Measurements from ENCODE around the gene IL1RAPL2.
"Not testable (repeated sequence)": the region's sequence is repeated elsewhere in the genome, so short reads cannot be mapped to it uniquely, and the experiment has no call there.

The IL1RAPL2 gene

DNA sequence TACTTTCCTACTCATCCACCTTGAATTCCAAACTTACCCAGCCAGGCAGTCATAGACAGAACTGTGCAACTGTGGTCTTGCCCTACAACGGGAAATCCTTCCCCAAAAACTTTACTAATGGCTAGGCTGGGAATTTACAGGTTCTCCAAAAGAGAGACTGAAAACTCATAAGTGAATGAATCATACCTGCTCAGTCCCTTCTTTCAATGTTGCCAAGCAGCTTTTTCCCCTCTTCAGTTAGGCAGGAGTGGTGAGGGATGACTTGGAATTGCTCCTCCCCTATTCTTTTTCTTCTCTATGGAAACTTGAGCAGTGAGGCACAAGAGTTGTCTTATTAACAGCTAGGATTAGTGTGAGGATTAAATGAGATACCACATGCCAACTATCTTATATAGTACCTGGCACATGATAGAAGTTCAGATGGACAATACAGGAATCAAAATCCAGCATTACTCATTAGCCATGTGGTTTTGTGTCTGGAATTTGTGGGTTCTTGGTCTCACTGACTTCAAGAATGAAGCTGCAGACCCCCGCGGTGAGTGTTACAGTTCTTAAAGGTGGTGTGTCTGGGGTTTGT lies 548.6 kb downstream of the IL1RAPL2 start:
- H3K36me3 ChIP-seq (ENCODE audit: insufficient read depth, low read length), result no peaks in the 10 kb centered on the region
- no peaks in the 10 kb centered on the region for H3K9me3 ChIP-seq (ENCODE audit: low read depth, low read length)
- no peak overlapping the region for H3K27ac ChIP-seq
- DNase-seq (ENCODE audit: low read depth, low spot score), result no peak
- H3K9ac ChIP-seq (ENCODE audit: insufficient read length), result no peak overlapping the region
- H3K4me3 ChIP-seq, result no peak overlapping the region
- TF ChIP-seq EZH2 (IDR thresholded peaks at IDR 0.05) (no peak), FOXP2 (optimal IDR thresholded peaks at IDR 0.05; ENCODE audit: control extremely low read depth, extremely low read length, insufficient read depth) (no peak), POLR2AphosphoS5 (IDR thresholded peaks at IDR 0.05; ENCODE audit: borderline replicate concordance, low read depth, low read length) (no peak)

DNA sequence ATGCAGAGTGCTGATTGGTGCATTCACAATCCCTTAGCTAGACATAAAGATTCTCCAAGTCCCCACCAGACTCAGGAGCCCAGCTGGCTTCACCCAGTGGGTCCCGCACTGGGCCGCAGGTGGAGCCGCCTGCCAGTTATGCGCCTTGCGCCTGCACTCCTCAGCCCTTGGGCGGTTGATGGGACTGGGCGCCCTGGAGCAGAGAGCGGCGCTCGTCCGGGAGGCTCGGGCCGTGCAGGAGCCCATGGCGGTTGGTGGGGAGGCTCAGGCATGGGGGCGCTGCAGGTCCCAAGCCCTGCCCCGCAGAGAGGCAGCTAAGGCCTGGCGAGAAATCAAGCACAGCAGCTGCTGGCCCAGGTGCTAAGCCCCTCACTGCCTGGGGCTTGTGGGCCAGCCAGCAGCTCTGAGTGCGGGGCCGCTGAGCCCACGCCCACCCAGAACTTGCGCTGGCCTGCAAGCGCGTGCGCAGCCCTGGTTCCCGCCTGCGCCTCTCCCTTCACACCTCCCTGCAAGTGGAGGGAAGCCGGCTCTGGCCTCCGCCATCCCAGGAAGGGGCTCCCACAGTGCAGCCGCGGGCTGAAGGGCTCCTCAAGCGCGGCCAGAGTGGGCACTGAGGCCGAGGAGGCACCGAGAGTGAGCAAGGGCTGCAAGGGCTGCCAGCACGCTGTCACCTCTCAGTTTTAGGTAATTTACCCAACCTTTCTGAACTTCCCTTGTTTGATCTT lies 549.8 kb downstream of the IL1RAPL2 start:
- not testable (repeated sequence) for H3K36me3 ChIP-seq (ENCODE audit: insufficient read depth, low read length); H3K4me3 ChIP-seq; H3K9me3 ChIP-seq (ENCODE audit: low read depth, low read length); DNase-seq (ENCODE audit: low read depth, low spot score); H3K27ac ChIP-seq; H3K9ac ChIP-seq (ENCODE audit: insufficient read length)

- DNase-seq (ENCODE audit: low read depth, low spot score), result no peak
- H3K27ac ChIP-seq, result no peak overlapping the region
- H3K9me3 ChIP-seq (ENCODE audit: low read depth, low read length), result no peaks in the 10 kb centered on the region
- TF ChIP-seq FOXP2 (optimal IDR thresholded peaks at IDR 0.05; ENCODE audit: control extremely low read depth, extremely low read length, insufficient read depth) (no peak), POLR2AphosphoS5 (IDR thresholded peaks at IDR 0.05; ENCODE audit: borderline replicate concordance, low read depth, low read length) (no peak), EZH2 (IDR thresholded peaks at IDR 0.05) (no peak)
- no peaks in the 10 kb centered on the region for H3K36me3 ChIP-seq (ENCODE audit: insufficient read depth, low read length)
- H3K9ac ChIP-seq (ENCODE audit: insufficient read length), result no peak overlapping the region
- no peak overlapping the region for H3K4me3 ChIP-seq
Measured at GRCh38 chrX:105116486-105116885, 550.5 kb downstream of the IL1RAPL2 start.

DNA sequence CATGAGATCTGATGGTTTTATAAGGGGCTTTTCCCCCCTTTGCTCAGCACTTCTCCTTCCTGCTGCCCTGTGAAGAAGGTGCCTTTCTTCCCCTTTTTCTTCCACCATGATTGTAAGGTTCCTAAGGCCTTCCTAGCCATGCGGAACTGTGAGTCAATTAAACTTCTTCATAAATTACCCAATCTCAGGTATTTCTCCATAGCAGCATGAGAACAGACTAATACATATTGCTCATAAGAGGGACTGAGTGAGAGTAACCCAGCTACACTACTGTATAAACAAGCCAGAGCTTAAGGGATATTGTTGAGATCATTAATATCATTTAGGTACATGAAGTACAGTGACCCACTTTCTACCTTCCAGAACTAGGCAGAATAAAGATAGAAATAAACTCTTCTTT lies 551.6 kb downstream of the IL1RAPL2 start:
- H3K36me3 ChIP-seq (ENCODE audit: insufficient read depth, low read length), result no peaks in the 10 kb centered on the region

DNA sequence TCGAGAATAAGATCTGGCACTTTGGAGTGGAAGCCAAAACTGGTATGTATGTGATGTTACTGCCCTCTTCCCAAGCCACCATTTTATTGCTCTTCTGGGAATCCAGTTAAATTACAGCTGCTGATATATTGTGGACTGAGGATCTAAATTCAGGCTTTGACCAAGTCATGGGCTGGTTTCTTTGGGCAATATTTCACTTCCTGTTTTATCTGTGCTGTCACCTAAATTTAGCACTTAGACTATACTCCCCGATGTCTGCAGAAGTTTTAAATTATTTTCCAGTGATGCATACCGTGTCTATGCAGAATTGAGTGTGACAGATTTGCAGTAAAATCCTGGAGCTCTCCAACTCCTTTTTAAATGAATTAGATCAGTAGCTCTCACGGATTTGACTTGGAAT lies 554.5 kb downstream of the IL1RAPL2 start:
- Histone ChIP-seq H3K4me3 (no peak overlapping the region), H3K36me3 (ENCODE audit: insufficient read depth, low read length) (no peaks in the 10 kb centered on the region), H3K27ac (no peak overlapping the region), H3K9me3 (ENCODE audit: low read depth, low read length) (no peaks in the 10 kb centered on the region), H3K9ac (ENCODE audit: insufficient read length) (no peak overlapping the region)
- no peak for DNase-seq (ENCODE audit: low read depth, low spot score)
- TF ChIP-seq POLR2AphosphoS5 (IDR thresholded peaks at IDR 0.05; ENCODE audit: borderline replicate concordance, low read depth, low read length) (no peak), FOXP2 (optimal IDR thresholded peaks at IDR 0.05; ENCODE audit: control extremely low read depth, extremely low read length, insufficient read depth) (no peak), EZH2 (IDR thresholded peaks at IDR 0.05) (no peak)

More for the DNA sequence above, 551.6 kb downstream of the IL1RAPL2 start:
- Histone ChIP-seq H3K4me3 (no peak overlapping the region), H3K27ac (no peak overlapping the region), H3K9ac (ENCODE audit: insufficient read length) (no peak overlapping the region), H3K9me3 (ENCODE audit: low read depth, low read length) (no peaks in the 10 kb centered on the region)
- TF ChIP-seq FOXP2 (optimal IDR thresholded peaks at IDR 0.05; ENCODE audit: control extremely low read depth, extremely low read length, insufficient read depth) (no peak), POLR2AphosphoS5 (IDR thresholded peaks at IDR 0.05; ENCODE audit: borderline replicate concordance, low read depth, low read length) (no peak), EZH2 (IDR thresholded peaks at IDR 0.05) (no peak)
- no peak for DNase-seq (ENCODE audit: low read depth, low spot score)

- DNase-seq (ENCODE audit: low read depth, low spot score), result no peak
- Histone ChIP-seq H3K36me3 (ENCODE audit: insufficient read depth, low read length) (no peaks in the 10 kb centered on the region), H3K27ac (no peak overlapping the region), H3K9ac (ENCODE audit: insufficient read length) (no peak overlapping the region), H3K4me3 (no peak overlapping the region), H3K9me3 (ENCODE audit: low read depth, low read length) (no peaks in the 10 kb centered on the region)
- no peak for TF ChIP-seq FOXP2 (optimal IDR thresholded peaks at IDR 0.05; ENCODE audit: control extremely low read depth, extremely low read length, insufficient read depth)
- TF ChIP-seq EZH2 (IDR thresholded peaks at IDR 0.05), result no peak
- no peak for TF ChIP-seq POLR2AphosphoS5 (IDR thresholded peaks at IDR 0.05; ENCODE audit: borderline replicate concordance, low read depth, low read length)
Measured at GRCh38 chrX:105121186-105121585, 555.2 kb downstream of the IL1RAPL2 start.

GRCh38 chrX:105126201-105126600 lies 560.2 kb downstream of the IL1RAPL2 start:
- TF ChIP-seq EZH2 (IDR thresholded peaks at IDR 0.05) (no peak), FOXP2 (optimal IDR thresholded peaks at IDR 0.05; ENCODE audit: control extremely low read depth, extremely low read length, insufficient read depth) (no peak), POLR2AphosphoS5 (IDR thresholded peaks at IDR 0.05; ENCODE audit: borderline replicate concordance, low read depth, low read length) (no peak)
- Histone ChIP-seq H3K27ac (no peak overlapping the region), H3K36me3 (ENCODE audit: insufficient read depth, low read length) (no peaks in the 10 kb centered on the region), H3K9ac (ENCODE audit: insufficient read length) (no peak overlapping the region), H3K4me3 (no peak overlapping the region), H3K9me3 (ENCODE audit: low read depth, low read length) (no peaks in the 10 kb centered on the region)
- DNase-seq (ENCODE audit: low read depth, low spot score), result no peak

DNA sequence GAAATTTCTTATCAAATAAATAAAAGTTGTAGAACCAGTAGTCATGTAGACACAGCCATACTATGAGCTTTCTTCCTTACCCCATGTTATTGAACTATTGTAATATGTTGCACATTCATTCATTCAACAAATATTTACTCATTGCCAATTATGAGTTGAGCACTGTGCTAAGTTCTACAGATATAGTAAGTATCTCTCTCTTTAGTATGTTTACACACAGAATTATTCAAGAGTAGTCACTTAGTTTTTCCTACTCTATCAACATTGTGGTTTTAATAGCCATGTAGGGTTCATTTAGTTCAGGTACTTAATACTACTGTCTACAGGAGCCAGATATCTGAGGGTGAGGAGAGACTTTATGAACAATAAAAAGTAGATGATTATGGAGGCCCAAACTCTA lies 568.3 kb downstream of the IL1RAPL2 start:
- Histone ChIP-seq H3K36me3 (ENCODE audit: insufficient read depth, low read length) (no peaks in the 10 kb centered on the region), H3K4me3 (no peak overlapping the region), H3K9me3 (ENCODE audit: low read depth, low read length) (no peaks in the 10 kb centered on the region), H3K27ac (no peak overlapping the region), H3K9ac (ENCODE audit: insufficient read length) (no peak overlapping the region)
- TF ChIP-seq POLR2AphosphoS5 (IDR thresholded peaks at IDR 0.05; ENCODE audit: borderline replicate concordance, low read depth, low read length) (no peak), FOXP2 (optimal IDR thresholded peaks at IDR 0.05; ENCODE audit: control extremely low read depth, extremely low read length, insufficient read depth) (no peak), EZH2 (IDR thresholded peaks at IDR 0.05) (no peak)
- no peak for DNase-seq (ENCODE audit: low read depth, low spot score)

GRCh38 chrX:105136786-105137185 lies 570.8 kb downstream of the IL1RAPL2 start:
- Histone ChIP-seq H3K4me3 (no peak overlapping the region), H3K9me3 (ENCODE audit: low read depth, low read length) (no peaks in the 10 kb centered on the region), H3K36me3 (ENCODE audit: insufficient read depth, low read length) (no peaks in the 10 kb centered on the region), H3K9ac (ENCODE audit: insufficient read length) (no peak overlapping the region), H3K27ac (no peak overlapping the region)
- no peak for DNase-seq (ENCODE audit: low read depth, low spot score)
- TF ChIP-seq EZH2 (IDR thresholded peaks at IDR 0.05) (no peak), FOXP2 (optimal IDR thresholded peaks at IDR 0.05; ENCODE audit: control extremely low read depth, extremely low read length, insufficient read depth) (no peak), POLR2AphosphoS5 (IDR thresholded peaks at IDR 0.05; ENCODE audit: borderline replicate concordance, low read depth, low read length) (no peak)
